ENCODE measurements around the gene GATB.

DNA sequence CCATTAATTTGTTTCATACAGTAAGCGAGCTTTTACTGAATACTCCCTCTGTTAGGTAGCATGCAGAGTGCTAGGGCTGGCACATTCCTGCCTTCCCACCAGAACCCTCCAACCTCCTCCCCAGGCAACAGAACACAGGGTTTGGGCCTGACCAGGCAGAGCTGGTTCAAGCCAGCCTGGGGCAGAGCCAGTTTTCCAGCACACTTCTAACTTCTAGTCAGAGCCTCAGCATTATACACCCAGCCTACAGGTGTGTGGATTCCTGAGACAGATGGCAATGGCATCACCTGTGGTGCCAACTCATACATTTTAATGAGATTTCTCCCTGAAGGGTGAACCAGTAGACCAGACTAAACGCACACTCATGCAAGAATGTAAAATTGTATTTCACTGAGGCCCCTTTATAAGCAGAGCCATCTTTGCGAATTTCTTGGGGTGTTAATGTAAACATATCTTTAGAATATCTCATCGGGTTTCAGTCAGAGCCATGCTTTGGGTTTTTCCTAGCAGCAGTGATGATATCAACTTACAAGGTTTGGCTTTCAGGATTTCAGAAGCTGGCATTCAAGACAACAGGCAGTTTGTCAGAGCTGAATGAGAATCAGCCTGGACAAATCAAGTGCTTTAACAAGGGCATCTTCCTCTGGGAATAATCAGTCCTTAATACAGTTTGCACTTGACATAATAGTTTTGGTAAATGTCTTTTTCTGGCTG is 92.0 kb downstream of the GATB start:
- TF ChIP-seq POLR2AphosphoS5 (IDR thresholded peaks at IDR 0.05; ENCODE audit: borderline replicate concordance, low read depth, low read length), result no peak
- no peak for TF ChIP-seq FOXP2 (optimal IDR thresholded peaks at IDR 0.05; ENCODE audit: control extremely low read depth, extremely low read length, insufficient read depth)
- TF ChIP-seq EZH2 (IDR thresholded peaks at IDR 0.05), result no peak
